NCI-H82 treated with DMSO at 0.1 percent for 48 hours (cell line): ENCODE measurements around the gene DUSP14.
"Not testable (repeated sequence)": the region's sequence is repeated elsewhere in the genome, so short reads cannot be mapped to it uniquely, and the experiment has no call there.

Source experiments
- DNase-seq: peaks from one replicate; lab custom pipeline; 2025; ENCODE audit not compliant: unreplicated experiment; lab: John Stamatoyannopoulos, UW

DUSP14 gene

GRCh38 chr17:37483311-37484039 lies 6.2 kb upstream of the DUSP14 start:
- no peak for DNase-seq

DNA sequence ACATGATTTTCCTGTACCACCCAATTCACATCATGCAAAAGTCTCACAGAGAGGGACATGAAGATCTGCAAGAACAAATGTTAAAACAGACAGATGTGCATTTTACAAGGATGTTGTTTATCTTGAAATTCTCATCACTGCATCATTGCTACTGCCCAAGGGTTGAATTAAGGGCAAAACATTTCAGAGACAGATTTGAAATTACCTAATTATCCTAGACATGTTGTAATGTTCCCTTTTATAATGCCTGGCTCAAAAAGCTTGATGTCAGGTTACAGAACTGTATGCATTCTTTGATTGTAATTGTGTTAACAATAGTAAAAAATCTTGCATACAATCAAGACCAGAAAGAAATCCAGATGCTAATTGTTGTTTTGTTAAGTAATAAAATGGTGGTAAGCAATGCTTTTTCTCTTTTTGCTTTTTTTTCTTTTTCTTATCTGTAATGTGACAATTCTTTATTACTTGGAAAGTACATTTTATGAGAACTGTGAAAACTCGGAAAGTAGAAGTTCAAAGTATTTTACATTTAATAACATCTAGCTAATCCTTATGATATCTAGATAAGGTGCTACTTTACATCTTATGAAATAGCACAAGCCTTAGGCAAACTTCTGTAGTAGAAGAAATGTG lies 3.6 kb upstream of the DUSP14 start:
- no peak for DNase-seq

DNA sequence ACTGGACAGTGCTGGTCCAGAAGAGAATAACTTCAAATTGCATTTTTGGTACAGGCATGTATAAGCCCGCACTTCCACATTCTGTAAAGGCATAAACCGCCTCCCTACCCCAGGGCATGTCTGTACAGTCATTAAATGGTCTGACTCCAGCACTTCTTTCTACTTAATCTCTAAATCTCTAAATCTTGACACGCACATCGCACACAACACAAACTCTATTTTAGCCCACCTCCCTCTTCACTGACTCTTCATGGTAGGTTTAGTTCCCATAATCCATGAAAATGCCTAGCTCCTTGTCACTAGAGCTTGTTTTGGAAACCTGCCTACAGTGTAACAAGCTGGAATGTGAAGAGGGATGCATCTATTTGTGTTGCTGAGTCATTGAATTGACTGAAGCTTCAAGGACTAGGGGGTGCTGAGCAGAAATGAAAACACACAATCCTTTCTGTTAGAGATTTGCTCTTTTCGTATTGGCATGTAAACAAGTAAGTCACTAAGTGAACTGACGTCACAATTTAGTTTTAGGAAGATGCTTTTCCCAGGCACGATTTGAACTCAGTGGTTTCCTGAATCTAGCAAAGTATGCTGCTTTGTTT lies 1.6 kb upstream of the DUSP14 start:
- DNase-seq: peak; percentile 31

DNA sequence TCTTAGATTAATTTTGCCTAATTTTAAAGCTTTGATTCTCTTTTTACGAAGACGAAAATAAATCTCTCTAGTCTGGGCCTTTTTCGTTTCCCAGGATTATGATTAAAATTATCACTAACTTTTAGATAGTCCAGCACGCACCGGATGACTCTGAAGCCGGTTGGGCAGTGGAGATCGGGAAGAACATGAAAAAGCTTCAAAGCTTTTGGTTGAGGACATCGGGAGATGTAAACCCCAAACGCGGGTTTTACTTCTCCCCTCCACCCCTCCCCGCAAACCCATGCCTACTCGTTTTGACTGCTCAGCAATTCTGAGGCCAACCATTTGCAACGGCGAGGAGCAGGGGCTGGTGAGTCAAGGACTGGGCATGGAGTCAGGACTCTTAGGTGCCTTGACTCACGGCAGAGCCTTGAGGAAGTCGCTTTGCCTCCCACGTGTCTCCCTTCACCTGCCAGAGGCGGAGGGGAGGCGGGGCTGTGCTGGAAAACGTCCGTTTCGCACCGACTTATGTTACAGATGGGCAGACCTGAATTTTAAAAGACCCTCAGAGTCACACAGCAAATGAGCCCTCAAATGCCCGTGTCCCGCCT lies 989 bp upstream of the DUSP14 start:
- no peak for DNase-seq

DNA sequence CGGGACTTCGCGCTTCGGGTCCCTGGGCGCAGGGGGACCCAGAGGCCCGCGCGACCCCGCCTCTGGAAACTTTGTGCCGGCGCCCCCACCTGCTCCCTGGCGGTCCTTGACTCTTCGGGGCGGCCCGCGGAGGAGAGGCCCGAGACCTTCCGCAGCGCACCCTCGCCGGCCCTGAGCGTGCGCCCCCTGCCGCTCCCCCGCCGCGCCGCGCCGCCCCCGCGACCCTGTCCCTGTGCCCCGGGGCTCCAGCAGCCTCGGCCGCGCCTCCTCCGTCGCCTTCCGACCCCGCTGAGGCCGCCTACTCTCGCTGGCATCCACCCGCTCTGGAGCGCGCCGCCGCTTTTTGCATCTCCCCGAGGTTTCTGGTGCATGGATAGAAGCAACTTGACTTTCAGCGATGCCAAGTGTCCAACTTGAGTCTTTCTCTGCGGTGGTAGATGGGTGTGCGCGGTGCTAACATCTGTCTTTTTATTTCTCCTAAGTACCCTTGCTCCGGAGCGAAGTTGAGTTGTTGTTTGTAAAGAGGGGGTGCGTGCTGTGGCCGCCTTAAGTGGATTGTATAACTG lies 414 bp downstream of the DUSP14 start:
- no peak for DNase-seq

GRCh38 chr17:37490638-37491614 lies 1.2 kb downstream of the DUSP14 start:
- no peak for DNase-seq

- no peak for DNase-seq
Measured at GRCh38 chr17:37492167-37492566, 2.5 kb downstream of the DUSP14 start.

GRCh38 chr17:37493249-37494027 lies 3.7 kb downstream of the DUSP14 start:
- no peak for DNase-seq

- no peak for DNase-seq
Measured at GRCh38 chr17:37494401-37494831, 4.7 kb downstream of the DUSP14 start.

- no peak for DNase-seq
Measured at GRCh38 chr17:37494971-37495370, 5.3 kb downstream of the DUSP14 start.

DNA sequence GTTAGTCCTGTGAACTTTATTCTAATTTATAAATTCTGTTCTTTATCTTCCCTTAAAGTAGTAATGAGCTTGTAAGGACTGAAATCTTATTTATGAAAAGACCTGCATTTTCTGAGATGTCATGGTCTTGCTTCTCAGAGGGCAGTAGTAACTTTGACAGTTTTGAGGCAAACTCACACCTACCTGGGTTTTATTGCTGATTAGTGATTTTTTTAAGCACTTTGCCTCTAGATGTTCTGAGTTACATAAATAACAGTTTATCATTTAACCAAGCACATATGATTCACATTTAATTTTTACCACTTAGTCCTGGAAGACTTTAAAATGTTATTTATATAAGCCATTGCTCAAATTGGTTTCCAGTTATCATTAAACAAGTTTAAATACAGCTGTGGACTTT lies 10.7 kb downstream of the DUSP14 start:
- no peak for DNase-seq

GRCh38 chr17:37502009-37502936 lies 12.6 kb downstream of the DUSP14 start:
- no peak for DNase-seq

DNA sequence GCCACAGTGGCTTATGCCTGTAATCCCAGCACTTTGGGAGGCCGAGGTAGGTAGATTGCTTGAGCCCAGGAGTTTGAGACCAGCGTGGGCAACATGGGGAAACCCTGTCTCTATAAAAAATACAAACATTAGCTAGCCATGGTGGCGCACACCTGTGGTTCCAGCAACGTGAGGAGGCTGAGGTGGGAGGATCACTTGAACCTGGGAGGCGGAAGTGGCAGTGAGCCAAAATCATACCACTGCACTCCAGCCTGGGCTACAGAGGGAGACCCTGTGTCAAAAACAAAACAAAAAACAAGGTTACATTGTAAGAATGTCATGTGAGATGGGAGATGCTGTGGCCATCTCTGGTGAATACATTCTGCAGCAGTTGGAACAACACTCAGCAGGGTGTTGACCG lies 13.5 kb downstream of the DUSP14 start:
- no peak for DNase-seq

- no peak for DNase-seq
Measured at GRCh38 chr17:37505333-37505732, 15.6 kb downstream of the DUSP14 start.

GRCh38 chr17:37506678-37507077 lies 17.0 kb downstream of the DUSP14 start:
- peak; percentile 52 for DNase-seq

DNA sequence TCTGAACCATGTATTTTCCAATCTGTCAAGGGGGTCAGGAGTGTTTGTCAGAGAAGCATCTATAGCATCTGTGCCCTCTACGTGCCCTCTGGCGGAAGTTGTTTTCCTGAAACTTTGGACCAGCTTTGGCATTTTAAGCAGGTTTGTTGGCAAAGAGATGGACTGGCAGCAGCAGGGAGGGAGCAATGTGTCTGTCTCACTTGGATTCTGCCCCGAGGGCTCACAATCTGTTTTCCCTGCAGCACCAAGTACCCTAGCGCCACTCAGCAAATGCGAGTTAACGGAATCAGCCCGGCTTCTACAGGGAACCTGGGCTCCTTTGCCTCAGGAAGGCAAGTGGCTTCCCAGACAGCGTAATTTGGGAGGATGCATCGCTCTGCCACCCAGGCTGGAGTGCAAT lies 17.4 kb downstream of the DUSP14 start:
- DNase-seq: no peak

- DNase-seq: no peak
Measured at GRCh38 chr17:37510056-37510455, 20.4 kb downstream of the DUSP14 start.

GRCh38 chr17:37511642-37512041 lies 22.0 kb downstream of the DUSP14 start:
- DNase-seq: not testable (repeated sequence)
